ENCODE measurements around the gene SLC24A4.

SLC24A4 gene

GRCh38 chr14:92459950-92460421 lies 137.0 kb downstream of the SLC24A4 start:
- DNase-seq = no peak

DNA sequence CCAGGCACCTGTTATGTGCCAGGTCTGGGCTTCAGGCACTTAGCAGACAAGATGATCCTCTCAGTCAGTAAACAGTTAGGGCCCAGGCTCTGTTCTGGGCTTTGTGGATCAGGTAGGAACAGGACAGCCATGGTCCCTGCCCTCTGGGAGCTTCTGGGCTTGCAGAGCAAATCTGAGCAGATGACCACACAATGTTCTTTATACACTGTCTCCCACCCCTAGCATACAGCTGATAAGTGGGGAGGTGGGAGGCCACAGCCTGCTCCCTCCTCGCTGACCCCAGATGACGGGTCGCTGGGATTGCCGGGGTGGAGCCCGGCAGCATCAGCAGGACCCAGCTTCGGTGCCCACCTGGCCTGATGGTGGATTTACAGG lies 137.6 kb downstream of the SLC24A4 start:
- DNase-seq = no peak

DNA sequence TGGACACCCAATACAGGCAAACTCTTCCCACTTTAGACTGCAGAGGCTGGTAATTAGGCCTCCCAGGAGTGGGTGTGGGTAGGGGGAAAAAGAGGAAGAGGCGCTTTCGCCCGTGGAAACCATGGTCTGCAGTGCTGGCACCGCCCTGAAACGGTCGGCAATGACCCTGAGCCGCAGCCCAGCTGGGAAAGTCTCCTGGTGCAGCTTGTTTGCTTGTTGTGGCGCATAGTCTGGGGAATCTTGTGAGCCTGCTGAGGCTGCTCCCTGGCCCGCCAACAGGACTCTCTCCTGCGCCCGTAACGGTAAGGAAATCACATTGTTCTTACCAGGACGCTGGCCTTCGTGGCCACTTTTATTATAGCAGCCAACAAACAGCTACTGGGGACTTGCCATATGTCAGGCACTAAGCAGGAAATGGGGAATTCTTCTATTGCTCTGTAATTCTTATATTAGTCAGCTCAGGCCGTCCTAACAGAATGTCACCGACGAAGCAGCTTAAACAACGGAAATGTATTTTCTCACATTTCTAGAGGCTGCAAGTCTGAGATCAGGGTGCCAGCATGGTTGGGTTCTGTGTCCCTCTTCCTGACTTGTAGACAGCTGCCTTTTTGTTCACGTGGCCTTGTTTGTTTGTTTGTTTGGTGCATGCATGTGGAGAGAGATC lies 138.1 kb downstream of the SLC24A4 start:
- peak; percentile 39 to 78 (median 66) for DNase-seq

DNA sequence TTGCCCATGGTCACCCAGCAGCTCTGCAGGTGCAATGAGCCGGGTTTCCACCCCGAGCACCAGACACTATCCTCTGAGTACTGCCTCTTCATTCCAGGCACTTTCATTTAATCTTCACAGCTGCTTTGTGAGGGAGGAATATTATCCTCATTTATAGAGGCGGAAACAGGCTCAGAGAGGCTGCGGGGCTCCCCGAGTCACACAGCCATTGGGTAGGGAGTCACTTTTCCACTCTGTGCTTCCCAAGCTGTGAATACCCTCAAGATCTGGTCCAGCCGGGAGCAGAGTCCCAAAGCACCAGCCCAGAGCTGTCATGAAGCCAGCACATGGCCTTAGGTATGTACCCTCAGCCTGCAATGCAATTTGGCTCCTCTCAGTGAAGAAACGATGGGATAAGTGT lies 138.9 kb downstream of the SLC24A4 start:
- DNase-seq = no peak

GRCh38 chr14:92462568-92462967 lies 139.6 kb downstream of the SLC24A4 start:
- DNase-seq = no peak

DNA sequence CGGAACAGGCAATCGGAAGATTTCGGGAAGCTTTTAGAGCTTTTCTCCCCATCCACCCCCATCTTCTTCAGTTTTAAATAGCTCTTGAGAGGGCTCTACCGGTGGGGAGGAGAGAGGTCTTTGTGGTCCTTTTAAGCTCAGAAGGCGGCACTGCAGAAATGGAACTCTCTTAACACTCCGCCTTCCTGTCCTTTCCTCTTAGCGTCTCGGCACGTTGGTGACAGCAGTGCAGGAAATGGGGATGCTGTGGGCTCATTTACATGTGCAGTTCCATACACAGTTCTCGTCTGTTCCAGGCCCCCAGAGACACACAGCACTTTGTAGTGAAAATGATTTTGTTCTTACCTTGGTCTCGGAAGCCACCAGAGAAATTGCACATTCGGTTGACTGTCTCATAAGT lies 140.2 kb downstream of the SLC24A4 start:
- peak in 3 of 4 experiments; percentile 19 to 44 (median 32) for DNase-seq

GRCh38 chr14:92464156-92464555 lies 141.2 kb downstream of the SLC24A4 start:
- no peak for DNase-seq

- no peak for DNase-seq
Observed at GRCh38 chr14:92464716-92465115, 141.8 kb downstream of the SLC24A4 start.

DNA sequence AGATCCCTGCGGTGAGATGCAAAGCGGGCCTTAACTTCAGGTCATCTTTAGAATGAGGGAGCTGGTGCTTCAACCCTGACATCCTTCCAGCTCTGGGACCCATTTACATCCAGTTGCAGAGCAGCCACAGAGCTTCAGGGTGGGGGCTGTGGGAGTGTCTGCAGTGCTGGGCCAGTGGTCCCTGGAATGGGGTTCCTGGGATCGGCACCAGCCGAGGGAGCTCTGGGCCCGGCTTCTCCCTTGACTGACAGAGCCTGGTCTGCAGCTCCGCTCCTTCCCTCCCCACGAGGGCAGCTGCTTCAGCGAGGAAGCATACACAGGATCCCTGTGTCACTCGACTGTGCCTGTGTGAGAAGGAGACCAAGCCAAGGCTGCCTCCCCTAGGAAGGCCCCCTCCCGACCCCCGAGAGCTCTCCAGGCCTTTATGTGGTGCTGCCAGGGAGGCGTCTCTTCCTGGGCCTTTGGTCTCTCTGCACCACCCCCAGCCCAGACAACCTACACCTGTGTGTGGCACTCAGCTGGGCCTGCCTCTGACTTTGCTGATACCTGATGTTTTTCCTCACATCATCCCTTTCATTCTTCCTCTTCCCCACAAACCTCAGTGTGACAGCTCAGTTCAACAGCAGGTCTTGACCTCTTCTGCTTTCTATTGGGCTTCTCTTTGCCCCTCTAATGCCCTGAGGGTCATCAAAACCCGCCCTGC lies 142.5 kb downstream of the SLC24A4 start:
- peak in 1 of 4 experiments; percentile 62 for DNase-seq

- DNase-seq = peak in 3 of 4 experiments; percentile 76 to 93 (median 92)
Observed at GRCh38 chr14:92466059-92466458, 143.1 kb downstream of the SLC24A4 start.

DNA sequence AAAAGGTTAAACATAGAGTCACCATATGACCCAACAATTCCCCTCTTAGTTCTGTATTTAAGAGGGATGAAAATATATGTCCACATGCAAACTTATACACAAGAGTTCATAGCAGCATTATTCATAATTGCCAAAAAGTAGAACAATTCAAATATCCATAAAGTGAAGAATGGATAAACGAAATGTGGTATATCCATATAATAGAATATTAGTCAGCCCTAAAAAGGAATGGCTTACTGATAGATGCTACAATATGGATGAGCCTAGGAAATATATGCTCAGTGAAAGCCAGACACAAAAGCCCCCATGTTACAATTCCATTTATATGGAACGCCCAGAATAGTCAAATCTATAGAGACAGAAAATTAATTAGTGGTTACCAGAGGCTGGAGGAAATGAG lies 146.6 kb downstream of the SLC24A4 start:
- no peak for DNase-seq

- DNase-seq = no peak
Observed at GRCh38 chr14:92470215-92470614, 147.2 kb downstream of the SLC24A4 start.

- DNase-seq = no peak
Observed at GRCh38 chr14:92470811-92471210, 147.8 kb downstream of the SLC24A4 start.

- peak in 1 of 4 experiments; percentile 31 for DNase-seq
Observed at GRCh38 chr14:92471919-92472318, 149.0 kb downstream of the SLC24A4 start.

GRCh38 chr14:92472860-92473259 lies 149.9 kb downstream of the SLC24A4 start:
- DNase-seq = peak; percentile 68 to 83 (median 80)

DNA sequence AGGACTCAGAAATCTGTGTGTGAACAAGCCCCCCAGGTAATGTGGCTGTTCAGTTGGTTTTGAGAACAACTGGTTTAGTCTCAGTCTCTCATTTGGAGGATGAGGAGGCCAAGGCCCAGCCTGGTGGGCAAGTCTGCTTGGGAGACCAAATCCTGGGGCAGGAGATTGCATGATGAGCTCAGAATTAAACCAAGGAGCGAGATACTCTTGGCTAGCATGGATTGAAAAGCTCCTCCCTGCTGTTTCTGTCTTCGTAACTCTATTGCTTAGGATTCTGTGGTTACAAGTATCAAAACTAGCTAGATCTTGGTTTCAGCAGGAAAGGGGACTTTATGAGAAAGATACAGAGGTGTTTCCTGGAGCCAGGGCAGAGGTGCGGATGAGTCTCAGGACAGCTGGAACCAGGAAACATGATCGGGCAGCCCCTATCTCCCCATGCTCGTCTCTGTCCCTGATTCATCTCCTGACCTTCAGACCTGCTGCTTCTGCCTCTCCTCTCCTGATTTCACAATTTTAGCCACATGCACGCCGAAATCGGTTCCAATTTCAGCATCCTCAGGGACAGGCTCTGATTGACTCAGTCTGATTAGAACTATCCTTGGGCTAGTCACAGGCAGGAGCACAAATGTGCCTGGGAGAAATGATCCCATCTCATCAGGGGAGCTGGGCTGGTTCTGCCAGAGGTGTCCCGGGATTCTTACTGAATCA lies 150.4 kb downstream of the SLC24A4 start:
- peak; percentile 58 to 79 (median 67) for DNase-seq

GRCh38 chr14:92473969-92474535 lies 151.1 kb downstream of the SLC24A4 start:
- DNase-seq = no peak

DNA sequence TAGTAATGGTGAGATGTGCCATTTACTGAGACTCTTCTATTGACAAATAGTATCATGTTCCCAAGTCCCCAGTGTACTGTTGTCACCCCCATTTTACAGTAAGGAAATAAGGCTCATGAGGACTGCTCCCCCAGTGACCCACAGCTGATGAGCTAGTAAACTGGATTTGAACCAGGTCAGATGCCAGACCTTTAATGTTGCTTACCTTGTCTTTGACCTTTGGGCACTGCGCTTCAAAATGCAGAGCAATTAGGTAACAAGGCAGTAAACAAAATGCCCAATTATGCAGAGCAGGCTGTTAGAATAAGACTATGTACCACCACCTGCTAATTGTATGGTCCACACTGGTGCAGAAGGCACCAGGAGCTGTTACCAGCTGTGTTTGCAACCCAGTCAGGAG lies 152.1 kb downstream of the SLC24A4 start:
- DNase-seq = no peak

DNA sequence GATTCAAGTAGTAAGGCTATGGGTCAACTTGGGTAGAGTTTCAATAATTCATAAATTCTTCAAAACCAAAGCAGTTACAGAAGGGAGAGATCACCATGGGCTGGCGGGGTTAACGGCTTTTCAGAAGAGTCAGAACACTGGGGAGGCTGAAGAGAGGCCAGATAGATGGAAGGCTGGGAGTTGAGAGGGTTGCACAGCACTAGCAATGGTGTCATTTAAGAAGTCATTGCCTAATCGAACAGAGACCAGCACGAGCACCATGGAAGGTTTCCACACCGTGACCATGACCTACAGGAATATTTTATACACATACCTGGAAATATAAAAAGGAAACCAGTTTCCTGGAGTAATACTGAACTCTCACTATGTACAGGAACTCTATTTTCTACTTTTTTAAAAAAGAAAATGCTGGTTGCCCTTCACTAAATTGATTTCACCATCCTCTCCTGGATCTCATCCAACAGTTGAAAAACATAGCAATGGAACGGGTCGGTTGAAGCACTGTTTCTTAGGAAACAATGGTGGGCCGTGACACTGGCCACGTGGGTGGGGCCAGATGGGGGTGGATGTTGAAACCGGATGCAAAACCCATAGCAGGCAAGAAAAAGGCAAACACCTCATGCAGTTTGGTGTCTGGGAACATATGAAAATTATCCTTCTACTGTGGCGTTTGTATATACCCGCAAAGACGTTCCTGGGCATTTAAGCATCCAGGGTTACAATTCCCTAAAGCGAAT lies 152.7 kb downstream of the SLC24A4 start:
- DNase-seq = peak; percentile 84 to 93 (median 90)

DNA sequence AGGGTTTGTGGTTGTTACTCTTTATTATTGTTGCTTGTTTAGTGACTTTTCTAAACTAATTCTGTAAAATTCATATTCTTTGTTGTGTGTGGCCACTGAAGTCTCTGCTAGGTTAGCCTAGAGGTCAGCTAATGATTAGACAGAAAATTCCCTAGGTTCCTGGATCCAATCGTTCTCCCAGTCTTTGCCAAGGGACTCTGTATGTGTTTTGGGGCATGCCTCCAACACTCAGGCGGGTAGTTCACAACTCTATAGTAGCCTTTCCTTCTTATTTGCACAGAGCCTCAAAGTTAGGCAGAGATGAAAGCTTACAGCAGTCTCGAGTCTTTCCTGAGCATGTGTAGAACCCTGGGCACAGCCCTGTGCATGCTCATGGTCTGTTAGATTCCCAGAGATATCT lies 157.9 kb downstream of the SLC24A4 start:
- no peak for DNase-seq

DNA sequence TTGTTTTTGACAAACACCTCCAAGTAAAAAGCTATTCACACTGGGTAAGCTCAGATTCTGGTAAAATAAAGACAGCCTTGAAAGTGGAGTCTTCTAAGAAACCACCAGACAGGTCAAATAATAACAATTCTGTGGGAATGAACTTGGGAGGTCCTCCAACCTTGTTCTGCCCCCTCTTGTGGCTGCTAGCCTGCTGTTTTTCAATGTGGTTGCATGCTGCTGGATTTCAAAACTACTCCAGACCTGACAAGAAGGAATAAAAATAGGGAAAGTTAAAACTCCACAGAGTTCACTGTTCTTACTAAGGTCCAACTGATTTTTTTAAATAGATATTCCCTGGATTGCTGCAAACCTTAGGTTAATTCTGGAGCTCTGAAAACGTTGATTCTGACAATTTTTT lies 158.4 kb downstream of the SLC24A4 start:
- no peak for DNase-seq

DNA sequence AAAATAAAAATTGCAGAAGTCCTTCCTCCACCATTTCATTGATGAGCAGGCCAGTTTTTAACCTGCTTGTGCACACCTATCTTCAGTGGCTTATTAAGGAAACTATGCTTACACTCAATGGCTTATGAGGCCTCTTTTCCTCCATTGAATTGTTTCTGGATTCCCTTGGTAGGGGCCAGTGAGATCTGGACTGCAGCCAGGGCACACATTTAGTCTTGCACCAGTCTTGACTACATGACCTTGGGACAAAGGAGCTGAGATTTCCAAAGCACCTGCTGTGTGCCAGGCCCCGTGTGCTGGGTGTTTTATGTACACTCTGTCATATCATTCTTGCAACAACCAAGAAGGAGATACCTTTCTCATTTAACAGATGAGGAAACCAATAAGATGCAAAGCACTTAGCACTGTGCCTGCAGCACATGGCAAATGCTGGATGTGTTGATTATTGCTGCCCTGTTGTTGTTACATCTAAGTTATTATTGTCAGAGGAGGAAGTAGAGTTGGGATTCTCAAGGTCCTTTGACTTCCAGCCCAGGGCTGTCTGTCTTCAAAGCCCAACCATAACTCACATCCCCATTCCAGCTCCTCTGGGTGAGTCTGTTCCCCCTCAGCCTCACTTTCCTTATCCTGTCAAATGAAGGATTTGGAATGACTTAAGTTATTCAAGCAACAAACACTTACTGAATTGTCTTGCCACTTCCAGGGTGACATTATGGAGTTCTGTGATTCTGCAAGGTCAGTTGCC lies 159.0 kb downstream of the SLC24A4 start:
- peak; percentile 46 to 71 (median 60) for DNase-seq
